HUES48 (cell line): ENCODE data around the gene HNRNPK.

Source experiments
- H3K27ac ChIP-seq: one replicate; pipeline ENCODE4 v1.7.0; 2013; ENCODE audit warnings: low read depth, low read length, inconsistent platforms
- H3K27me3 ChIP-seq: 2 replicates; pipeline ENCODE4 v1.6.1; 2013; ENCODE audit warnings: mild to moderate bottlenecking, low read length; ENCODE audit not compliant: control insufficient read depth, insufficient read depth
- H3K36me3 ChIP-seq: 2 replicates; pipeline ENCODE4 v1.6.1; 2013; ENCODE audit warnings: low read length; ENCODE audit not compliant: control insufficient read depth, insufficient read depth
- H3K4me1 ChIP-seq: 2 replicates; pipeline ENCODE4 v1.6.1; 2013; ENCODE audit warnings: mild to moderate bottlenecking, low read length; ENCODE audit not compliant: control insufficient read depth, insufficient read depth
- H3K4me3 ChIP-seq: 2 replicates; pipeline ENCODE4 v1.5.1; 2013; ENCODE audit warnings: mild to moderate bottlenecking, low read depth, low read length
- H3K9ac ChIP-seq: 2 replicates; pipeline ENCODE4 v1.6.1; 2013; ENCODE audit warnings: mild to moderate bottlenecking, low read depth, low read length, moderate library complexity
- H3K9me3 ChIP-seq: 2 replicates; pipeline ENCODE4 v1.6.1; 2013; ENCODE audit warnings: low read length; ENCODE audit not compliant: control insufficient read depth, insufficient read depth

The HNRNPK gene

DNA sequence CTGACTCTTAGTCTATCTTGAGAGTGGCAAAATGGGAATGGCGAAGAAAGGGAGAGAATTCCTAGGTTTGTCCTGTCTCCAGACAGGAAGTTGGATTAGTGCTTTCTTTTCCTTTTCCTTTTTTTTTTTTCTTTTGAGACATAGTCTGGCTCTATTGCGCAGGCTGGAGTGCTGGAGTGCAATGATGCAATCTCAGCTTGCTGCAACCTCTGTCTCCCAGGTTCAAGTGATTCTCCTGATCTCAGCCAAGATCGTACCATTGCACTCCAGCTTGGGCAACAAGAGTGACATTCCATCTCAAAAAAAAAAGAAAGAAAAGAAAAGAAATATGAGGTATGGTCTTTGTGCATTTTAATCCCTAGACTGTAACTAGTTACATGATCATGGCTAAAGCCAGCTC is 46.2 kb downstream of the HNRNPK start:
- no peaks in the 10 kb centered on the region for H3K9me3 ChIP-seq
- H3K4me1 ChIP-seq = peaks cover 8% of the 10 kb centered on the region
- no peaks in the 10 kb centered on the region for H3K36me3 ChIP-seq
- H3K27ac ChIP-seq = no peak overlapping the region
- no peak overlapping the region for H3K9ac ChIP-seq
- H3K4me3 ChIP-seq = no peak overlapping the region
- no peaks in the 10 kb centered on the region for H3K27me3 ChIP-seq

DNA sequence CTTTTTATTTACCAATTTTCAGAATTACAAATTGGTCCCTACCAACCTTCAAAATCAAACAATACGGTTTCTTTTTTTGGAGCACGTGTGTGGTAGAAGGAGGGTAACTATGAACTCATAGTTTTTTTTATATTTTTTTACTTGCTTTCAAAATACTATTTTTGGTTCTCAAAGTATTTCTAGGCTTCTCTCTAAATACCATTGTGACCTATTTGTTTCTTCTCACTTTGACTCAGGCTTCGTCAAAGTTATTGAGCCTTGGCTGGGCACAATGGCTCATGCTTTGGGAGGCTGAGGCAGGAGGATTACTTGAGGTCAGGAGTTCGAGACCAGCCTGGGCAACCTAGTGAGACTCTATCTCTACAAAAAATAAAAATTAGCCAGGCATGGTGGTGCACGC is 47.2 kb downstream of the HNRNPK start:
- no peaks in the 10 kb centered on the region for H3K9me3 ChIP-seq
- H3K27me3 ChIP-seq = no peaks in the 10 kb centered on the region
- H3K9ac ChIP-seq = no peak overlapping the region
- H3K36me3 ChIP-seq = no peaks in the 10 kb centered on the region
- peaks cover 8% of the 10 kb centered on the region for H3K4me1 ChIP-seq
- no peak overlapping the region for H3K4me3 ChIP-seq
- H3K27ac ChIP-seq = no peak overlapping the region

DNA sequence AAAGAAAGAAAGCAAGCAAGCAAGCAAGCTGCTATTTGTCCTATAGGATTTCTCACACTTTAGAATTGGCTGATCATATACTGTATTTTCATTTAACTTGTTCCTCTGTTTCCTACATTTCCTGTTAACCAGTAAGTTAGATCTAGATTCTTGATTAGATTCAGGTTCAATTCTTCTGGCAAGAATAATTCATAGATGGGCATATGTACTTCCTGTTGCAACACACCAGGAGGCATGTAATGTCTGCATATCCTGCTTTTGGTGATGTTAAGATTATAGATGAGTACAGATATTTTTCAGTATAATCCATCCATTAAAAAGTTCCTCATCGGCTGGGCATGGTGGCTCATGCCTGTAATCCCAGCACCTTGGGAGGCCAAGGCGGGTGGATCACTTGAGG is 48.0 kb downstream of the HNRNPK start:
- H3K27ac ChIP-seq = no peak overlapping the region
- H3K4me1 ChIP-seq = peaks cover 8% of the 10 kb centered on the region
- no peaks in the 10 kb centered on the region for H3K36me3 ChIP-seq
- H3K4me3 ChIP-seq = no peak overlapping the region
- H3K27me3 ChIP-seq = no peaks in the 10 kb centered on the region
- no peak overlapping the region for H3K9ac ChIP-seq
- no peaks in the 10 kb centered on the region for H3K9me3 ChIP-seq

DNA sequence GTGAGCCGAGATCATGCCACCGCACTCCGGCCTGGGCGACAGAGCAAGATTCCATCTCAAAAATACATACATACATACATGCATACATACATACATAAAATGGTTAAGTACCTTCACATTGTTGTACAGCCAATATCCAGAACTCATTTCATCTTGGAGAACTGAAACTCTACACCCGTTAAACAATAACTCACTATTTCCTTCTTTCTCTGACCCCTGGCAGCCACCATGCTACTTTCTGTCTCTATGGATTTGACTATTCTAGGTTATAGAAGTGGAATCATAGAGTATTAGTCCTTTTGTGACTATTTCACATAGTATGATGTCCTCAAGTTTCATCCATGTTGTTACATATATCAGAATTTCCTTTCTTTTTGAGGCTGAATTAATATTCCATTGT is 49.1 kb downstream of the HNRNPK start:
- Histone ChIP-seq H3K4me1 (peaks cover 8% of the 10 kb centered on the region), H3K4me3 (no peak overlapping the region), H3K9ac (no peak overlapping the region), H3K27ac (no peak overlapping the region), H3K9me3 (no peaks in the 10 kb centered on the region), H3K36me3 (no peaks in the 10 kb centered on the region), H3K27me3 (no peaks in the 10 kb centered on the region)

DNA sequence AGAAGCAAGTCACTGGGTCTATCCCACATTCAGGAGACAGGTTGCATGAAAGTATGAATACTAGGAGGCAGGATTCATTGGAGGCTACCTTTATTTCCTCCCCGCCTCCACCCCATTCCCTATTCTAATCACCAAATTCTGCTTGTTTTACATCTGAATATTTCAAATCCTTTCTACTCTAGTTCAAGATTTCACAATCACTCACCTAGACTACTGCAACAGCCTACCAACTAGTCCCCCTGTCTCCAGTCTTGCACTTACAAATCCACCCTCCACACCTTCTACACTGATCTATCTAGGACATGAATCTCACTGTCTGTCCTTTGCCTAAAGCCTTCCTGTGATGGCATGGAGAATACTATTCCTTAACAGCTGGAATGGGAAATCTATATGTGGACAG is 52.4 kb downstream of the HNRNPK start:
- no peak overlapping the region for H3K27ac ChIP-seq
- H3K27me3 ChIP-seq = no peaks in the 10 kb centered on the region
- H3K4me3 ChIP-seq = no peak overlapping the region
- no peak overlapping the region for H3K9ac ChIP-seq
- no peaks in the 10 kb centered on the region for H3K9me3 ChIP-seq
- H3K4me1 ChIP-seq = no peaks in the 10 kb centered on the region
- H3K36me3 ChIP-seq = no peaks in the 10 kb centered on the region

DNA sequence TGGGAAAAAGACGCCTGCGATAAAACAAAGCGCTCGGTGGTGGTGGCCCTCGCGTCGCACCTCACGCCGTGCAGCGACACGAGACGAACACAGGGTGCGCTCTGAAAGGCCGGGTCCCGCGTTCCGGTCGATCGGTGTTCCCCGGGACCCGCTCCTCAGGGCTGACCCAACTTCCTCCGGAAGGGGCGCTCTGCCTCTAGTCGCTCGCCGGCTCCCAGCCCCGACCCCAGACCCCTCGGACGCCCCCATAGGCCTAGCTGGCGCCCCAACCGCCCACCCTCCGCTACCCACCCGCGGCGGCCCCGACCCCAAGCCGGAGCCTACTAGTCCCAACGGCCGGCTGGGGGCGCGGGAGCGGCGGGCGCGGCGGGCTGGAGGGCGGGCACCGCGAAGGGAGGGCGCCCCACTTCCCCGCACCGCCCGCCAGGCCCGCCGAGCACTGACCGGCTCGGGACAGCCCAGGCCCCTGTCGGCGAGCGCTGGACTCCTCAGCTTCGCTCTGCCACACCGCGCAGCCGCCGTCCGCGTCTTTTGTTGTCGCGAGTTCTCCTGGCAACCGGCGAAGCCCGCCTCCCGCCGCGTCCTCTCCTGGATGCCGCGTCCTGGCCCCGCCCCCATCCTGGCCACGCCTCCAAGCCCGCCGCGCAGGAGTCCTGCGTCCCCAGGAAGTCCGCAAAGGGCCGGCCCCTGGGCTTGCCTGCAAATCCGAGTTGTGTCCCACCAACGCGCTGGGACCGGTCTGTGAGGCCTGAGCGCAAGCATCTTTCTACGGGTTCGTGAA is 58.9 kb downstream of the HNRNPK start, which contains the start of gene KIF27:
Gene KIF27, minus strand, starts transcription at position 506 of the 781 bp plus-strand sequence. CDS start 5,841 bp downstream, outside the sequence.
- Histone ChIP-seq H3K27ac (peak within 1 kb of the TSS; percentile 92), H3K27me3 (no peaks in the 10 kb centered on the region), H3K4me1 (peaks cover 3% of the 10 kb centered on the region; the same call in 1 of the 2 replicates), H3K36me3 (no peaks in the 10 kb centered on the region), H3K4me3 (peak within 1 kb of the TSS; percentile 59), H3K9ac (peak within 1 kb of the TSS; percentile 74), H3K9me3 (no peaks in the 10 kb centered on the region)

DNA sequence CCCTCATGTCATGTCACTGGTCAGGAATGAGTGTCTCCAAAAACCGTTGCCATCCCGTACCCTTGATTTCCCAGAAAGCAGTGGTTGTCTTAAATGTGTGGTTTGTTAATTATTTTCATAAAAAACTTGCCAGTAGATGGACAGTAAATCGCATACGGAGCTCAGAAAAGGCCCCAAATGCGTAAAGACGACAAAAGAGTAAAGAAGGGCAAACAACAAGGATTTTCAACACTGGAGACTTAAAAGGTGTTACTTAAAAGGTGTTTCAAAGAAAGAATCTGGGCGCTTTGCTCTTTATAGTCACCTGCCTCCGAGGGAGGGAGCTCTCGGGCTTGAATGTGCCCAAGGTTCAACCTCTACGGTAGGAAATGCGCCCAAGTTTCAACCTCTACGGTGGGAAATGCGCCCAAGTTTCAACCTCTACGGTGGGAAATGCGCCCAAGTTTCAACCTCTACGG is 59.5 kb downstream of the HNRNPK start:
- Histone ChIP-seq H3K9me3 (no peaks in the 10 kb centered on the region), H3K36me3 (no peaks in the 10 kb centered on the region), H3K9ac (peak overlapping the region; percentile 74), H3K4me1 (peaks cover 3% of the 10 kb centered on the region; the same call in 1 of the 2 replicates), H3K4me3 (peak overlapping the region; percentile 59), H3K27ac (peak overlapping the region; percentile 92), H3K27me3 (no peaks in the 10 kb centered on the region)

DNA sequence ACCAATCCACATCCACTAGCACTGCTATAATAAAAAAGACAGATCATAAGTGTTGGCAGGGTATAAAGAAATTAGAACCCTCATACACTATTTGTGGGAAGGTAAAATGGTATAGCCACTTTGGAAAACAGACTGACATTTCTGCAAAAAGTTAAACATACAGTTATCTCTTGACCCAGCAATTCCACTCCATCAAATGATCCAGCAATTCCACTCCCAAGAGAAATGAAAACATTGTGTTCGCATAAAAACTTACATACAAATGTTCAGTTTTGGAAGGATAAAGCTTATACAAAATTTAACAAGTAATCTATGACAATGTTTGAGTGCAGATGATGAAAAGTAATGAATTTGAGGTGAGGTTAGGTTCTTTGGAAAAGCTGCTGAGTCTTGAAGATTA is 60.9 kb downstream of the HNRNPK start:
- no peaks in the 10 kb centered on the region for H3K9me3 ChIP-seq
- no peaks in the 10 kb centered on the region for H3K27me3 ChIP-seq
- no peak overlapping the region for H3K4me3 ChIP-seq
- no peaks in the 10 kb centered on the region for H3K36me3 ChIP-seq
- H3K9ac ChIP-seq = no peak overlapping the region
- peaks cover 3% of the 10 kb centered on the region; the same call in 1 of the 2 replicates for H3K4me1 ChIP-seq
- H3K27ac ChIP-seq = no peak overlapping the region
